Measurements from ENCODE around the gene SGMS1. TPM values are rescaled to one million over a fixed set of nuclear protein-coding genes. Genes with fewer than 3 reads are reported as not detected.

The SGMS1 gene
- total RNA-seq, 2 experiments from 2014 or later = 7.5 to 9.0 TPM

GRCh38 chr10:50635286-50635685, 11.5 kb upstream of the SGMS1 start:
- Mint-ChIP-seq H3K36me3 (ENCODE audit: low read depth) (no peaks in the 10 kb centered on the region), H3K9me3 (ENCODE audit: low read depth) (no peaks in the 10 kb centered on the region), H3K27ac (no peak overlapping the region), H3K4me1 (peaks cover 28% of the 10 kb centered on the region), H3K4me3 (no peak overlapping the region), H3K27me3 (peaks cover 24% of the 10 kb centered on the region)
- ChIA-PET POLR2A (interaction anchor here (0.6 kb wide), 1 partner anchor 9 kb away, joined by 4 read pairs; no protein-coding TSS in a partner anchor), CTCF (interaction anchor here (0.6 kb wide), 1 partner anchor 238 kb away, joined by 4 read pairs; no protein-coding TSS in a partner anchor)
- no peak for ATAC-seq
- intact Hi-C loops (cut with DNase I, micrococcal nuclease) = no loop called here
- DNase-seq = no peak

- H3K4me3 Mint-ChIP-seq = no peak overlapping the region
- POLR2A ChIA-PET = no interaction called here
- CTCF ChIA-PET = no interaction called here
- ATAC-seq (no peak), DNase-seq (no peak)
- peaks cover 4% of the 10 kb centered on the region for H3K36me3 Mint-ChIP-seq (ENCODE audit: low read depth)
- intact Hi-C loops (cut with DNase I, micrococcal nuclease) = no loop called here
- no peak overlapping the region for H3K27ac Mint-ChIP-seq
- no peaks in the 10 kb centered on the region for H3K9me3 Mint-ChIP-seq (ENCODE audit: low read depth)
- peaks cover 36% of the 10 kb centered on the region for H3K4me1 Mint-ChIP-seq
- peaks cover 24% of the 10 kb centered on the region for H3K27me3 Mint-ChIP-seq
Observed at GRCh38 chr10:50634479-50634878, 10.7 kb upstream of the SGMS1 start.

- Mint-ChIP-seq H3K36me3 (ENCODE audit: low read depth) (peaks cover 4% of the 10 kb centered on the region), H3K27ac (no peak overlapping the region), H3K4me1 (peaks cover 30% of the 10 kb centered on the region), H3K9me3 (ENCODE audit: low read depth) (no peaks in the 10 kb centered on the region), H3K4me3 (no peak overlapping the region), H3K27me3 (peaks cover 15% of the 10 kb centered on the region)
- intact Hi-C loops (cut with DNase I, micrococcal nuclease) = no loop called here
- DNase-seq (no peak), ATAC-seq (no peak)
- CTCF ChIA-PET = no interaction called here
- POLR2A ChIA-PET = no interaction called here
Observed at GRCh38 chr10:50631052-50631451, 7.3 kb upstream of the SGMS1 start.

GRCh38 chr10:50629495-50630122, 5.9 kb upstream of the SGMS1 start:
- ChIA-PET CTCF (no interaction called here), POLR2A (no interaction called here)
- ATAC-seq = peak; percentile 74
- peaks cover 4% of the 10 kb centered on the region for H3K36me3 Mint-ChIP-seq (ENCODE audit: low read depth)
- H3K4me3 Mint-ChIP-seq = peak overlapping the region; percentile 36
- peaks cover 9% of the 10 kb centered on the region for H3K27me3 Mint-ChIP-seq
- H3K9me3 Mint-ChIP-seq (ENCODE audit: low read depth) = no peaks in the 10 kb centered on the region
- DNase-seq = peak; percentile 51
- H3K27ac Mint-ChIP-seq = no peak overlapping the region
- intact Hi-C loops (cut with DNase I, micrococcal nuclease) = loop anchor here (1.0 to 5.0 kb wide), 3 partner anchors 8 to 197 kb away; no protein-coding TSS in a partner anchor
- H3K4me1 Mint-ChIP-seq = peaks cover 28% of the 10 kb centered on the region

- Mint-ChIP-seq H3K4me1 (peaks cover 24% of the 10 kb centered on the region), H3K27ac (no peak overlapping the region), H3K9me3 (ENCODE audit: low read depth) (no peaks in the 10 kb centered on the region), H3K36me3 (ENCODE audit: low read depth) (peaks cover 4% of the 10 kb centered on the region), H3K27me3 (peaks cover 5% of the 10 kb centered on the region), H3K4me3 (no peak overlapping the region)
- ATAC-seq = no peak
- intact Hi-C loops (cut with DNase I, micrococcal nuclease) = loop anchor here in 1 of 2 experiments (5.0 kb wide), 1 partner anchor 116 kb away; no protein-coding TSS in a partner anchor
- ChIA-PET CTCF (interaction anchor here (0.8 to 1.3 kb wide), 2 partner anchors 25 to 116 kb away, joined by 3 read pairs; no protein-coding TSS in a partner anchor), POLR2A (no interaction called here)
- no peak for DNase-seq
Observed at GRCh38 chr10:50627896-50628295, 4.1 kb upstream of the SGMS1 start.

GRCh38 chr10:50627443-50627842, 3.7 kb upstream of the SGMS1 start:
- ChIA-PET CTCF (no interaction called here), POLR2A (no interaction called here)
- Mint-ChIP-seq H3K27me3 (peaks cover 2% of the 10 kb centered on the region), H3K4me3 (no peak overlapping the region), H3K4me1 (peaks cover 24% of the 10 kb centered on the region), H3K27ac (no peak overlapping the region), H3K36me3 (ENCODE audit: low read depth) (peaks cover 4% of the 10 kb centered on the region), H3K9me3 (ENCODE audit: low read depth) (no peaks in the 10 kb centered on the region)
- intact Hi-C loops (cut with DNase I, micrococcal nuclease) = loop anchor here in 1 of 2 experiments (5.0 kb wide), 1 partner anchor 115 kb away; no protein-coding TSS in a partner anchor
- DNase-seq (no peak), ATAC-seq (no peak)

GRCh38 chr10:50625649-50626132, 1.9 kb upstream of the SGMS1 start:
- POLR2A ChIA-PET = interaction anchor here (0.7 kb wide), 1 partner anchor 9 kb away, joined by 4 read pairs; no protein-coding TSS in a partner anchor
- ATAC-seq = no peak
- peak overlapping the region; percentile 78 for H3K4me3 Mint-ChIP-seq
- CTCF ChIA-PET = interaction anchor here (2.0 kb wide), 2 partner anchors 11 to 34 kb away, joined by 4 to 9 read pairs; no protein-coding TSS in a partner anchor
- no peaks in the 10 kb centered on the region for H3K9me3 Mint-ChIP-seq (ENCODE audit: low read depth)
- DNase-seq = no peak
- H3K4me1 Mint-ChIP-seq = peaks cover 37% of the 10 kb centered on the region
- H3K27me3 Mint-ChIP-seq = no peaks in the 10 kb centered on the region
- intact Hi-C loops (cut with DNase I, micrococcal nuclease) = loop anchor here (1.0 to 5.0 kb wide), 4 partner anchors 11 to 115 kb away; no protein-coding TSS in a partner anchor
- H3K36me3 Mint-ChIP-seq (ENCODE audit: low read depth) = peaks cover 4% of the 10 kb centered on the region
- H3K27ac Mint-ChIP-seq = peak overlapping the region; percentile 94

GRCh38 chr10:50624866-50625501, 1.2 kb upstream of the SGMS1 start:
- Mint-ChIP-seq H3K4me1 (peaks cover 39% of the 10 kb centered on the region), H3K27me3 (no peaks in the 10 kb centered on the region), H3K36me3 (ENCODE audit: low read depth) (peaks cover 2% of the 10 kb centered on the region), H3K4me3 (peak overlapping the region; percentile 78), H3K27ac (peak overlapping the region; percentile 94), H3K9me3 (ENCODE audit: low read depth) (no peaks in the 10 kb centered on the region)
- intact Hi-C loops (cut with DNase I, micrococcal nuclease) = loop anchor here (1.0 to 5.0 kb wide), 8 partner anchors 11 to 1086 kb away; partner anchors contain the start of genes CSTF2T (in 1 of the 2) and ERCC6 (in 1 of the 2)
- ATAC-seq (peak; percentile 30), DNase-seq (peak; percentile 76)
- ChIA-PET POLR2A (interaction anchor here (0.6 to 1.5 kb wide), 8 partner anchors 12 to 1076 kb away, joined by 3 to 4 read pairs (median 4); no protein-coding TSS in a partner anchor), CTCF (interaction anchor here (0.6 to 2.0 kb wide), 5 partner anchors 12 to 320 kb away, joined by 3 to 9 read pairs (median 5); no protein-coding TSS in a partner anchor)

- intact Hi-C loops (cut with DNase I, micrococcal nuclease) = loop anchor here (1.0 to 5.0 kb wide), 7 partner anchors 12 to 1085 kb away; partner anchors contain the start of genes CSTF2T (in 1 of the 2) and ERCC6 (in 1 of the 2)
- Mint-ChIP-seq H3K27ac (peak overlapping the region; percentile 91), H3K27me3 (no peaks in the 10 kb centered on the region), H3K36me3 (ENCODE audit: low read depth) (no peaks in the 10 kb centered on the region), H3K4me1 (peaks cover 39% of the 10 kb centered on the region), H3K4me3 (peak overlapping the region; percentile 78), H3K9me3 (ENCODE audit: low read depth) (no peaks in the 10 kb centered on the region)
- peak; percentile 98 for DNase-seq
- ChIA-PET POLR2A (interaction anchor here (0.6 to 1.5 kb wide), 8 partner anchors 12 to 1076 kb away, joined by 3 to 4 read pairs (median 4); no protein-coding TSS in a partner anchor), CTCF (interaction anchor here (0.5 to 2.0 kb wide), 6 partner anchors 13 to 319 kb away, joined by 3 to 9 read pairs (median 4); no protein-coding TSS in a partner anchor)
- peak; percentile 68 for ATAC-seq
Observed at GRCh38 chr10:50624413-50624865, 683 bp upstream of the SGMS1 start.

GRCh38 chr10:50622706-50623662, 772 bp downstream of the SGMS1 start:
- ChIA-PET CTCF (interaction anchor here (0.5 to 4.4 kb wide), 8 partner anchors 10 to 124 kb away, joined by 3 to 19 read pairs (median 4); no protein-coding TSS in a partner anchor), POLR2A (interaction anchor here (0.8 kb wide), 1 partner anchor 203 kb away, joined by 3 read pairs; no protein-coding TSS in a partner anchor)
- intact Hi-C loops (cut with DNase I, micrococcal nuclease) = loop anchor here (1.0 to 5.0 kb wide), 3 partner anchors 81 to 205 kb away; no protein-coding TSS in a partner anchor
- peaks cover 44% of the 10 kb centered on the region for H3K4me1 Mint-ChIP-seq
- no peaks in the 10 kb centered on the region for H3K27me3 Mint-ChIP-seq
- DNase-seq = peak; percentile 62
- peak; percentile 6 for ATAC-seq
- no peaks in the 10 kb centered on the region for H3K36me3 Mint-ChIP-seq (ENCODE audit: low read depth)
- peak overlapping the region; percentile 78 for H3K4me3 Mint-ChIP-seq
- peak overlapping the region; percentile 86 for H3K27ac Mint-ChIP-seq
- no peaks in the 10 kb centered on the region for H3K9me3 Mint-ChIP-seq (ENCODE audit: low read depth)
